H9 (cell line): Measurements from ENCODE around the gene NYAP1. TPM values are rescaled to one million over a fixed set of nuclear protein-coding genes. Genes with fewer than 3 reads are reported as not detected.

Experiments
- DNase-seq: peaks from one replicate; pipeline ENCODE4 v3.0.0-alpha.2; 2017
- H2AFZ ChIP-seq: one replicate; pipeline ENCODE4 v1.6.1; 2013; ENCODE audit warnings: mild to moderate bottlenecking, low read length, control low read depth, moderate library complexity
- H2AK5ac ChIP-seq: 2 replicates; pipeline ENCODE4 v1.6.1; 2013; ENCODE audit warnings: low read length, control low read depth, mixed read lengths; ENCODE audit not compliant: insufficient read length
- H2BK120ac ChIP-seq: one replicate; pipeline ENCODE4 v1.6.1; 2013; ENCODE audit warnings: low read depth, mild to moderate bottlenecking, low read length, control low read depth, inconsistent platforms; ENCODE audit not compliant: poor library complexity, severe bottlenecking
- H2BK12ac ChIP-seq: 2 replicates; pipeline ENCODE4 v1.6.1; 2013; ENCODE audit warnings: low read length, control low read depth, mixed read lengths, low read depth; ENCODE audit not compliant: insufficient read length
- H2BK15ac ChIP-seq: 2 replicates; pipeline ENCODE4 v1.6.1; 2013; ENCODE audit warnings: low read depth, low read length, control low read depth
- H2BK20ac ChIP-seq: one replicate; pipeline ENCODE4 v1.6.1; 2013; ENCODE audit warnings: low read depth, mild to moderate bottlenecking, low read length, control low read depth, inconsistent platforms; ENCODE audit not compliant: poor library complexity, severe bottlenecking
- H2BK5ac ChIP-seq: 2 replicates; pipeline ENCODE4 v1.6.1; 2013; ENCODE audit warnings: low read length, control low read depth, mixed read lengths; ENCODE audit not compliant: insufficient read length
- H3K14ac ChIP-seq: 2 replicates; pipeline ENCODE4 v1.6.1; 2013; ENCODE audit warnings: low read length, control low read depth; ENCODE audit not compliant: insufficient read depth
- H3K18ac ChIP-seq: 2 replicates; pipeline ENCODE4 v1.6.1; 2013; ENCODE audit warnings: low read depth, mild to moderate bottlenecking, mixed read lengths, low read length, control low read depth; ENCODE audit not compliant: insufficient read length
- H3K23ac ChIP-seq: 2 replicates; pipeline ENCODE4 v1.6.1; 2013; ENCODE audit warnings: low read length, control low read depth, mixed read lengths, low read depth; ENCODE audit not compliant: insufficient read length
- H3K23me2 ChIP-seq: 2 replicates; pipeline ENCODE4 v1.6.1; 2013; ENCODE audit warnings: low read depth, mild to moderate bottlenecking, mixed read lengths, low read length, control low read depth; ENCODE audit not compliant: insufficient read length, poor library complexity, severe bottlenecking
- H3K27ac ChIP-seq: 2 replicates; pipeline ENCODE4 v1.5.1; 2013; ENCODE audit warnings: low read length, control low read depth, mixed read lengths, low read depth; ENCODE audit not compliant: insufficient read length
- H3K27me3 ChIP-seq: 2 replicates; pipeline ENCODE4 v1.6.1; 2013; ENCODE audit warnings: low read length, control low read depth, inconsistent platforms; ENCODE audit not compliant: insufficient read depth
- H3K4ac ChIP-seq: 2 replicates; pipeline ENCODE4 v1.6.1; 2013; ENCODE audit warnings: low read depth, mild to moderate bottlenecking, control low read depth, inconsistent platforms, low read length, moderate library complexity
- H3K4me1 ChIP-seq: 2 replicates; pipeline ENCODE4 v1.6.1; 2013; ENCODE audit warnings: low read length, control low read depth, inconsistent platforms; ENCODE audit not compliant: insufficient read depth
- H3K4me2 ChIP-seq: 2 replicates; pipeline ENCODE4 v1.6.1; 2013; ENCODE audit warnings: low read length, control low read depth, mixed read lengths; ENCODE audit not compliant: insufficient read length, insufficient read depth
- H3K56ac ChIP-seq: 2 replicates; pipeline ENCODE4 v1.6.1; 2013; ENCODE audit warnings: low read depth, mild to moderate bottlenecking, mixed read lengths, low read length, control low read depth; ENCODE audit not compliant: insufficient read length
- H3K79me1 ChIP-seq: 2 replicates; pipeline ENCODE4 v1.6.1; 2013; ENCODE audit warnings: low read depth, mild to moderate bottlenecking, moderate library complexity, low read length, control low read depth, inconsistent platforms; ENCODE audit not compliant: insufficient read depth, poor library complexity, severe bottlenecking
- H3K79me2 ChIP-seq: 2 replicates; pipeline ENCODE4 v1.6.1; 2013; ENCODE audit warnings: low read length, control low read depth, inconsistent platforms; ENCODE audit not compliant: insufficient read depth
- H3K9ac ChIP-seq: 2 replicates; pipeline ENCODE4 v1.6.1; 2013; ENCODE audit warnings: low read length, control low read depth, mixed read lengths; ENCODE audit not compliant: insufficient read length; ENCODE audit errors: extremely low read depth
- H3K9me3 ChIP-seq: one replicate; pipeline ENCODE4 v1.6.1; 2013; ENCODE audit warnings: low read depth, low read length, inconsistent platforms; ENCODE audit not compliant: control insufficient read depth
- H3T11ph ChIP-seq: one replicate; pipeline ENCODE4 v1.6.1; 2013; ENCODE audit warnings: mild to moderate bottlenecking, low read length, control low read depth, inconsistent platforms
- H4K20me1 ChIP-seq: one replicate; pipeline ENCODE4 v1.6.1; 2013; ENCODE audit not compliant: control insufficient read depth, insufficient read length, insufficient read depth
- H4K5ac ChIP-seq: 2 replicates; pipeline ENCODE4 v1.6.1; 2013; ENCODE audit warnings: low read depth, mild to moderate bottlenecking, mixed read lengths, low read length, control low read depth; ENCODE audit not compliant: insufficient read length
- H4K8ac ChIP-seq: replicated peaks from 2 replicates; pipeline ENCODE4 v1.6.1; 2013; ENCODE audit warnings: low read length, control low read depth, mixed read lengths, low read depth; ENCODE audit not compliant: insufficient read length
- H4K91ac ChIP-seq: 2 replicates; pipeline ENCODE4 v1.6.1; 2013; ENCODE audit warnings: low read depth, mild to moderate bottlenecking, moderate library complexity, mixed read lengths, low read length, control low read depth; ENCODE audit not compliant: insufficient read length
- H3K27ac Mint-ChIP-seq, 3 experiments: 2 replicates in 2 of 3; 3 replicates in 1 of 3; pipeline ENCODE4 v1.8.0; 2020 to 2021; ENCODE audit warnings: mixed read lengths in 3 of 3, mild to moderate bottlenecking in 1 of 3, moderate library complexity in 1 of 3
- H3K27me3 Mint-ChIP-seq: 2 replicates; pipeline ENCODE4 v1.8.0; 2021; ENCODE audit warnings: low read depth, mild to moderate bottlenecking, moderate library complexity, mixed read lengths
- H3K36me3 Mint-ChIP-seq, 3 experiments: 2 replicates in 2 of 3; 3 replicates in 1 of 3; pipeline ENCODE4 v1.8.0; 2020 to 2021; ENCODE audit warnings: low read depth in 3 of 3, mixed read lengths in 3 of 3; ENCODE audit not compliant: insufficient read depth in 1 of 3
- H3K4me1 Mint-ChIP-seq, 2 experiments: 2 replicates each; pipeline ENCODE4 v1.8.0; 2020; ENCODE audit warnings: mixed read lengths in 2 of 2
- H3K4me3 Mint-ChIP-seq, 2 experiments: 2 replicates in 1 of 2; 3 replicates in 1 of 2; pipeline ENCODE4 v1.8.0; 2020 to 2021; ENCODE audit warnings: mild to moderate bottlenecking in 2 of 2, mixed read lengths in 2 of 2, moderate library complexity in 1 of 2
- H3K9me3 Mint-ChIP-seq, 2 experiments: 2 replicates in 1 of 2; 3 replicates in 1 of 2; pipeline ENCODE4 v1.8.0; 2020; ENCODE audit warnings: mild to moderate bottlenecking in 2 of 2, mixed read lengths in 2 of 2, moderate library complexity in 1 of 2
- WGBS: extraction: QIAGEN DNeasy Blood & Tissue Kit; methylation state at CpG from one replicate; pipeline ENCODE4 v1.1.7; 2013; ENCODE audit warnings: missing lambda C conversion rate, low lambda C conversion rate, mixed read lengths; ENCODE audit not compliant: insufficient read length; ENCODE audit errors: extremely low coverage; 5-methylcytosine and 5-hydroxymethylcytosine counted together
- total RNA-seq: library from RNA; stranded (reverse); gene quantifications from 2 replicates; pipeline ENCODE4 v1.2.1, GENCODE V29; 2021
- TF ChIP-seq, protein P1 (sequence below): fragments of 200-600 bp; sonication (generic); conservative IDR thresholded peaks from 3 replicates; pipeline ENCODE4 v1.8.0; 2021; ENCODE audit warnings: antibody characterized with exemption, mild to moderate bottlenecking

NYAP1 gene
- total RNA-seq, 1 experiment from 2014 or later, result 3.2 TPM

DNA sequence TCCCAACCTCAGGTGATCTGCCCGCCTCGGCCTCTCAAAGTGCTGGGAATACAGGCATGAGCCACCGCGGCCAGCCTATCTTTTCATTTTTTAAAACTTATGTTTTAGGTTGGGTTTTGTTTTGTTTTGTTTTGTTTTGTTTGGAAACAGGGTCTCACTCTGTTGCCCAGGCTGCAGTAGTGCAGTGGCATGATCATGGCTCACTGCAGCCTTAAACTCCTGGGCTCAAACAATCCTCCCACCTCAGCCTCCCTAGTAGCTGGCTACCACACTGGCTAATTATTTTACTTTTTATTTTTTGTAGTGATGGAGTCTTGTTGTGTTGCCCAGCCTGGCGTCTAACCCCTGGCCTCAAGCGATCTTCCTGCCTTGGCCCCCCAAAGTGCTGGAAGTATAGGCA is 35.9 kb downstream of the NYAP1 start:
- WGBS, result no CpG with 5 or more reads among the region's 6 CpGs
- Mint-ChIP-seq H3K9me3 (peaks cover 6 to 13% of the 10 kb centered on the region in 2 experiments), H3K27me3 (peaks cover 3% of the 10 kb centered on the region; the same call in 1 of the 2 replicates), H3K27ac (no peak overlapping the region; a peak in 1 of 7 replicates), H3K4me1 (peaks cover 3 to 8% of the 10 kb centered on the region in 2 experiments; a peak in 3 of 4 replicates), H3K36me3 (no peaks in the 10 kb centered on the region; a peak in 2 of 7 replicates), H3K4me3 (no peak overlapping the region)
- no peak overlapping the region for H3K14ac ChIP-seq
- no peak overlapping the region for H2BK120ac ChIP-seq
- no peak overlapping the region for H3K56ac ChIP-seq
- no peak overlapping the region for H2BK12ac ChIP-seq
- H4K5ac ChIP-seq, result no peak overlapping the region
- H3K27ac ChIP-seq, result no peak overlapping the region
- no peak overlapping the region for H4K8ac ChIP-seq
- no peak overlapping the region for H2BK15ac ChIP-seq
- no peak overlapping the region for H3K18ac ChIP-seq
- H3K9ac ChIP-seq, result no peak overlapping the region
- H3K79me2 ChIP-seq, result no peaks in the 10 kb centered on the region
- no peak overlapping the region for H2AFZ ChIP-seq
- no peaks in the 10 kb centered on the region for H4K20me1 ChIP-seq
- no peaks in the 10 kb centered on the region for H3K9me3 ChIP-seq
- H2BK20ac ChIP-seq, result no peak overlapping the region
- H3K27me3 ChIP-seq, result no peaks in the 10 kb centered on the region
- no peak overlapping the region for H3K4me2 ChIP-seq
- H3K23ac ChIP-seq, result no peak overlapping the region
- no peak for DNase-seq
- H3K4ac ChIP-seq, result no peak overlapping the region
- no peak overlapping the region for H2AK5ac ChIP-seq
- TF ChIP-seq, protein P1, sequence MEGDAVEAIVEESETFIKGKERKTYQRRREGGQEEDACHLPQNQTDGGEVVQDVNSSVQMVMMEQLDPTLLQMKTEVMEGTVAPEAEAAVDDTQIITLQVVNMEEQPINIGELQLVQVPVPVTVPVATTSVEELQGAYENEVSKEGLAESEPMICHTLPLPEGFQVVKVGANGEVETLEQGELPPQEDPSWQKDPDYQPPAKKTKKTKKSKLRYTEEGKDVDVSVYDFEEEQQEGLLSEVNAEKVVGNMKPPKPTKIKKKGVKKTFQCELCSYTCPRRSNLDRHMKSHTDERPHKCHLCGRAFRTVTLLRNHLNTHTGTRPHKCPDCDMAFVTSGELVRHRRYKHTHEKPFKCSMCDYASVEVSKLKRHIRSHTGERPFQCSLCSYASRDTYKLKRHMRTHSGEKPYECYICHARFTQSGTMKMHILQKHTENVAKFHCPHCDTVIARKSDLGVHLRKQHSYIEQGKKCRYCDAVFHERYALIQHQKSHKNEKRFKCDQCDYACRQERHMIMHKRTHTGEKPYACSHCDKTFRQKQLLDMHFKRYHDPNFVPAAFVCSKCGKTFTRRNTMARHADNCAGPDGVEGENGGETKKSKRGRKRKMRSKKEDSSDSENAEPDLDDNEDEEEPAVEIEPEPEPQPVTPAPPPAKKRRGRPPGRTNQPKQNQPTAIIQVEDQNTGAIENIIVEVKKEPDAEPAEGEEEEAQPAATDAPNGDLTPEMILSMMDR, result no peak
- no peaks in the 10 kb centered on the region for H3K79me1 ChIP-seq
- no peak overlapping the region for H3T11ph ChIP-seq
- no peaks in the 10 kb centered on the region for H3K4me1 ChIP-seq
- no peaks in the 10 kb centered on the region for H3K23me2 ChIP-seq
- H4K91ac ChIP-seq, result no peak overlapping the region
- no peak overlapping the region for H2BK5ac ChIP-seq
